Kidney epithelial cell (primary cell): ENCODE data around the gene CCND3. TPM values are rescaled to one million over a fixed set of nuclear protein-coding genes. Genes with fewer than 3 reads are reported as not detected.

Experiments
- DNase-seq: peaks from one replicate; pipeline ENCODE4 v3.0.0-alpha.2; 2010; ENCODE audit warnings: low read depth
- H3K27me3 ChIP-seq: 2 replicates; pipeline ENCODE4 v1.6.0; 2011; ENCODE audit warnings: low read length; ENCODE audit not compliant: control insufficient read depth, insufficient read depth
- H3K36me3 ChIP-seq: 2 replicates; pipeline ENCODE4 v1.5.1; 2011; ENCODE audit warnings: low read length; ENCODE audit not compliant: control insufficient read depth, insufficient read depth
- H3K4me3 ChIP-seq: 2 replicates; pipeline ENCODE4 v1.5.1; 2011; ENCODE audit warnings: low read depth, mild to moderate bottlenecking, control low read depth, low read length
- total RNA-seq: library from RNA; depleted of rRNA; stranded (reverse); fragments of >200 nt; gene quantifications from 2 replicates; pipeline ENCODE4 v1.2.3, GENCODE V29; 2015
- TF ChIP-seq, protein P1 (sequence below): IDR thresholded peaks from 2 replicates; pipeline ENCODE4 v1.5.1; 2011; ENCODE audit warnings: mild to moderate bottlenecking, moderate library complexity, low read length, control low read depth, inconsistent platforms; ENCODE audit not compliant: insufficient read depth, poor library complexity, severe bottlenecking

Gene CCND3
- total RNA-seq, 1 donor from 2014 or later: 29.2 TPM

DNA sequence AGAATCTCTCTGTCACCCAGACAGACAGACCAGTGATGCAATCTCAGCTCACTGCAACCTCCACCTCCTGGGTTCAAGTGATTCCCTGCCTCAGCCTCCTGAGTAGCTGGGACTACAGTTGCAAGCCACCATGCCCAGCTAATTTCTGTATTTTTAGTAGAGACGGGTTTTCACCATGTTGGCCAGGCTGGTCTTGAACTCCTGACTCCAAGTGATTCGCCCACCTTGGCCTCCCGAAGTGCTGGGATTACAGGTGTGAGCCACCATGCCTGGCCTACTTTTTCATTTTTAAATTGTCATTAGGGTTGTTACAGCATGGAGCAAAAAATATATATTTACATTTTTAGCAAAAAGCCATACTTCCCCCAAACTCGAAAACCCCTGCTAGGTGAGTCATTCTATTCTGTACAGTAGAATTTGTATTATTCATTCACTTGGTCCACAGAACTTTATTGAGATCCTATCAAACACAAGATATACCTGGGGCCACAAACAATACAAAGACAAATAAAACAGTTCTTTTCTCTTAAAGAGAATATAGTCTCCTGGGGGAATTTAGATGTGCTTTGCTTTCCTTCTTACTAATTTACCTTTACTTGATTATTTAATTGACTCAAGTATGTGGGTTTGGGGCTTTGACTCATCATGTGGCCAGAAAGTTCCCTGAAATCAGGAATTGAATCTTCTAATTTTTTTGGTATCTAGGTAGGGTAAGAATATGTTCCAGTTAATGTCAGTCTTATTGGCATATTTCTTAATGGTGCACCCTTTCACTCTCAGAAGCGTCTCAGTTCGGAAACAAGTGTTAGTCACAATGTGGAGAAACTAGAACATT lies 16.6 kb upstream of the CCND3 start:
- Histone ChIP-seq H3K36me3 (no peaks in the 10 kb centered on the region), H3K27me3 (no peaks in the 10 kb centered on the region), H3K4me3 (no peak overlapping the region)
- no peak for DNase-seq
- TF ChIP-seq, protein P1, sequence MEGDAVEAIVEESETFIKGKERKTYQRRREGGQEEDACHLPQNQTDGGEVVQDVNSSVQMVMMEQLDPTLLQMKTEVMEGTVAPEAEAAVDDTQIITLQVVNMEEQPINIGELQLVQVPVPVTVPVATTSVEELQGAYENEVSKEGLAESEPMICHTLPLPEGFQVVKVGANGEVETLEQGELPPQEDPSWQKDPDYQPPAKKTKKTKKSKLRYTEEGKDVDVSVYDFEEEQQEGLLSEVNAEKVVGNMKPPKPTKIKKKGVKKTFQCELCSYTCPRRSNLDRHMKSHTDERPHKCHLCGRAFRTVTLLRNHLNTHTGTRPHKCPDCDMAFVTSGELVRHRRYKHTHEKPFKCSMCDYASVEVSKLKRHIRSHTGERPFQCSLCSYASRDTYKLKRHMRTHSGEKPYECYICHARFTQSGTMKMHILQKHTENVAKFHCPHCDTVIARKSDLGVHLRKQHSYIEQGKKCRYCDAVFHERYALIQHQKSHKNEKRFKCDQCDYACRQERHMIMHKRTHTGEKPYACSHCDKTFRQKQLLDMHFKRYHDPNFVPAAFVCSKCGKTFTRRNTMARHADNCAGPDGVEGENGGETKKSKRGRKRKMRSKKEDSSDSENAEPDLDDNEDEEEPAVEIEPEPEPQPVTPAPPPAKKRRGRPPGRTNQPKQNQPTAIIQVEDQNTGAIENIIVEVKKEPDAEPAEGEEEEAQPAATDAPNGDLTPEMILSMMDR: no peak

GRCh38 chr6:41957117-41957516 lies 15.5 kb upstream of the CCND3 start:
- H3K36me3 ChIP-seq: no peaks in the 10 kb centered on the region
- DNase-seq: no peak
- TF ChIP-seq, protein P1: no peak

GRCh38 chr6:41955412-41955811 lies 13.8 kb upstream of the CCND3 start:
- no peak for DNase-seq
- no peak overlapping the region for H3K4me3 ChIP-seq
- no peaks in the 10 kb centered on the region for H3K27me3 ChIP-seq
- TF ChIP-seq, protein P1: no peak
- no peaks in the 10 kb centered on the region for H3K36me3 ChIP-seq

More at GRCh38 chr6:41957117-41957516, 15.5 kb upstream of the CCND3 start:
- Histone ChIP-seq H3K27me3 (no peaks in the 10 kb centered on the region), H3K4me3 (no peak overlapping the region)

DNA sequence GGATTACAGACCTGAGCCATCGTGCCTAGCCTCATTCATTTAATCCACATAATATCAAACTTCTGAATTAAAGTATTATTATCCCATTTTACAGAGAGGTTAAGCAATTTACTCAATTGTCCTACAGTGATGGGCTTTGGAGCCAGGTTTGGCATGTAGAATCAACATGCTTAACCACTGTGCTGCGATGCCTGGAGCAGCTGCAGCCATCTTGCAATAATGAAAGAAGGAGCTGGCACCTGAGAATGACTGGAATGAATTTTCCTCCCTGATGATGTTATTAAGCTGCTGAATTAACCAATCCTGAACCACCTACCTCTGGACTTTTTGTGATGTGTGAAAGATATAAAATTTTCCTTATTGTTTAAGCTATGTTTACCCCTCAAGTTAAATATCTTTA lies 13.1 kb upstream of the CCND3 start:
- H3K4me3 ChIP-seq: no peak overlapping the region
- no peak for DNase-seq
- TF ChIP-seq, protein P1: no peak
- H3K27me3 ChIP-seq: no peaks in the 10 kb centered on the region
- H3K36me3 ChIP-seq: no peaks in the 10 kb centered on the region

- TF ChIP-seq, protein P1: no peak
- H3K4me3 ChIP-seq: no peak overlapping the region
- H3K27me3 ChIP-seq: no peaks in the 10 kb centered on the region
- no peaks in the 10 kb centered on the region for H3K36me3 ChIP-seq
- DNase-seq: no peak
Measured at GRCh38 chr6:41947581-41948220, 6.1 kb upstream of the CCND3 start.
